Daoy (cell line): ENCODE data around the gene RADIL. TPM values are rescaled to one million over a fixed set of nuclear protein-coding genes. Genes with fewer than 3 reads are reported as not detected.
"Not testable (repeated sequence)": the region's sequence is repeated elsewhere in the genome, so short reads cannot be mapped to it uniquely, and the experiment has no call there.

Source experiments
- DNase-seq: peaks from one replicate; pipeline ENCODE4 v3.0.0-alpha.2; 2015; ENCODE audit warnings: low read depth
- total RNA-seq: library from RNA; depleted of rRNA; stranded (reverse); fragments of >200 nt; shearing (Covaris generic); gene quantifications from 2 replicates; pipeline ENCODE4 v1.2.3, GENCODE V29; 2014

The RADIL gene
- total RNA-seq, 1 experiment from 2014 or later = 0.40 TPM

DNA sequence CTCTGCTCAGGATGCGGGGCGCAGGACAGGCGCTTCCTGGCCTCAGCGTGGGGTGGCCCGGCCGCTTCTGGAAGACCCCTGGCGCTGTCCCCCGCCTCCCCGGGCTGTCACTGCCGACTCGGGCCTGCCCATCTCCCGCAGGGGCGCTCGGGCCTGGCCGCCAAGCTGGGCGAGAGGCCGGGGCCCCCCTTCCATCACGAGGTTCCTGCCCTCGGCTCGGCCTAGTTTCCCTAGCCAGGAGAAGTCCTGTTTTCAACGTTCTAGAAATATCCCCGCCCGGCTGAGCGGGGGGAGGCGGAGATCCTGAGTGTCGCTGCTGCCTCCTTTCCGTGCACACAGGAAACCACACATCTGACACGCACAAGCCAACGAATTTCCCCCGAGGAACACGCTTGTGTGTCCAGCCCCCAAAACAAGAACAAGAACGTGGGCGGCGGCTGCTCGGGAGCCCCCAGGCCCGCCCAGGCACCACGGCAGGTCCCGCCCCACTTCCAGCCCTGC is 74.4 kb downstream of the RADIL start:
- DNase-seq = no peak

DNA sequence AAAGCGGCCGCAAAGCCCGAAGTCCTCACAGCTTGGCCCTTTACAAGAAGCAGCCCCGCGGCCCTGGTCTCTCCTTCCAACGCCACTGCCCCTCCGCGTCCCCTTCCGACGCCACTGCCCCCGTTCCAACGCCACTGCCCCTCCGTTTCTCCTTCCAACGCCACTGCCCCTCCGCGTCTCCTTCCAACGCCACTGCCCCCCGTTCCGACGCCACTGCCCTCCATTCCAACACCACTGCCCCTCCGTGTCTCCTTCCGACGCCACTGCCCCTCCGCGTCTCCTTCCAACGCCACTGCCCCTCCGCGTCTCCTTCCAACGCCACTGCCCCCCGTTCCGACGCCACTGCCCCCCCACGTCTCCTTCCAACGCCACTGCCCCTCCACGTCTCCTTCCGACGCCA is 75.0 kb downstream of the RADIL start:
- no peak for DNase-seq

DNA sequence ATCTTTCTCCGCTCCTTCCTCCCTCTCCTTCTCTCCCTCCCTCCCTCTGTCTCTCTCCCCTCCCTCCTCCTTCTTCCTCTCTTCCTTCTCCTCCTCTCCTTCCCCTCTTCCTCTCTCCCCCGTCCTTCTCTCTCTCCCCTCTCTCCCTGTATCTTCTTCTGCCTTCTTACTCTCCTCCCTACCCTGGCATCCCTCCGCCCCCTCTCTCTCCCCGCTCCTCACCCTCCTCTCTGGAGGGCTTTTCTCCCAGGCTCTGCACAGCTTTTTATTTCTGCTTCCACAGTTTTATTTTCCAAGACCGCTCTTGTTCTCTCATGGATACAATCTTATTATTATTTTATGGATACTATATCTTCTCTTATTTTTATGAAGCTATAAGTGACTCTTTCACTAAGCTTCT is 75.5 kb downstream of the RADIL start:
- no peak for DNase-seq

- no peak for DNase-seq
Measured at GRCh38 chr7:4807598-4808016, 75.9 kb downstream of the RADIL start.

DNA sequence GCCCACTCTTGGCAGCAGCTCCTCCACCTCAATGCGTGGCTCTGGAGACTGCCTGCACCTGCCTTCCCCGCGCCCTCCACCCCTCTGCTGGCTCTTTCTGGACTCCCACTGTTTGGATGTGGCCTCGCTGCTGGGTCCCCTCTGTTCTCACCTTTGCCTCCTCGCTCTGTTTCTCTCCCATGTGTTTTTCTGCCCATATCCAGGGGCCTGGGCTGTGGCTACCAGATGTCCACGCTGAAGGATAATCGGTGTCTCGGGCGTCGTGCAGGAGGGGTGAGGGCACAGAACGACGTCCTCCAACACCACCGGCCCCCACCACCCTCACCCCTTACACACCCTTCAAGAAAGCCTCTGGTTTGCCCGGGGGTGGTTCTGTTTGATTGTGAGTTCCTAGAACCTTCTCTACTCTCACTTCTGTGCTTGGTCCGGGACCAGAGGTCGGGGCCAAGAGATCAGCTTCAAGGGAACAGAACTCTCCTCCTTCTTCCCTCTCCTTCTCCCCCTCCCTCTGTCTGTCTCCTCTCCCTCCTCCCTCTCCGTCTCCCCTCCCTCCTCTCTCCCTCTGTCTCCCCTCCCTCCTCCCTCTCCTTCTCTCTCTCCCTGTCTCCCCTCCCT is 76.4 kb downstream of the RADIL start:
- DNase-seq = no peak

DNA sequence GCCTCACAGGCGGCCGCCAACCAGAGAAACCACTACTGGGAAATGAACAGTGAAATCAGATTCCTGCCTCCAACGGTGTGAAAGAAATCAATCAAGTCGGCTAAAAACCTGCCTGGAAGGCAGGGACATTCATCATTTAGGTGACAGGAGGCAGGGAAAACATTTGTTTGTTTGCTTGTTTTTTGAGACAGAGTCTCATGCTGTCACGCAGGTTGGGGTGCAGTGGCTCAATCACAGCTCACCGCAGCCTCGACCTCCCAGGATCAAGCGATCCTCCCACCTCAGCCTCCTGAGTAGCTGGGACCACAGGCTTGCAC is 77.6 kb downstream of the RADIL start:
- no peak for DNase-seq

- no peak for DNase-seq
Measured at GRCh38 chr7:4805110-4805983, 78.2 kb downstream of the RADIL start.

DNA sequence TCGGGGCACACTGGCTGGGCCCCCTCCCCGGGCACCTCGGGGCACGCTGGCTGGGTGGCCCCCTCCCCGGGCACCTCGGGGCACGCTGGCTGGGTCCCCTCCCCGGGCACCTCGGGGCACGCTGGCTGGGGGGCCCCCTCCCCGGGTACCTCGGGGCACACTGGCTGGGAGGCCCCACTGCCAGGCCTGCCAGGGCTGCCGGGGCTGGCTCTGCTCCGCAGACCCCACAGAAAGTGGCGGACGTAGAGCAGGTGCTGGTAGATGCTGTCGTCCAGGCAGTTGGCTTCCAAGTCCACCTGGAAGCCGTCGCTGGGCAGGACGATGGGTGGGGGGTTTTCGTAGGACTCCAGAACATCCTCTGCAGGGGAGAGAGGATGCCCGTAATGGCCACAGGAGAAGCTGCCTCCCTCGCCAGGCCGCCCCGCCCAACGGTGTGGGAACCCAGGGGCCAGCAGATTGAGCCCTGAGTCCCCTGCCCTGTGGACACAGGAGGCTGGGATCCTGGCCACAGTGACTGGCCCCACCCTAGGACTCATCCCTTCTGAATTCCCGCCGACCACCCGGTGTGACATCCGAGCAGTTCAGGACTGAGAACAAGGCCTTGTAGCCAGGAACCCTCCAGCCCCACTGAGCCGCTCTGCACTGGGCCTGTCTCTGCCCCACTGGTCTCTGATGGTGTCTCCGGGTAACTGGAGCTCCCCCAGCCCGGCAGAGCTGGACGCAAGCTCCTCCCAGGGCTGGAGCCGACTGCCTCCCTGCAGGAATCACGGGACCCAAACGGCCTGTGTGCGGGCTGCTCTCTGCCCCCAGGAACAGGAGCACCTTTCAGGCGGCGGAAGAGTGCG is 79.9 kb downstream of the RADIL start:
- no peak for DNase-seq

DNA sequence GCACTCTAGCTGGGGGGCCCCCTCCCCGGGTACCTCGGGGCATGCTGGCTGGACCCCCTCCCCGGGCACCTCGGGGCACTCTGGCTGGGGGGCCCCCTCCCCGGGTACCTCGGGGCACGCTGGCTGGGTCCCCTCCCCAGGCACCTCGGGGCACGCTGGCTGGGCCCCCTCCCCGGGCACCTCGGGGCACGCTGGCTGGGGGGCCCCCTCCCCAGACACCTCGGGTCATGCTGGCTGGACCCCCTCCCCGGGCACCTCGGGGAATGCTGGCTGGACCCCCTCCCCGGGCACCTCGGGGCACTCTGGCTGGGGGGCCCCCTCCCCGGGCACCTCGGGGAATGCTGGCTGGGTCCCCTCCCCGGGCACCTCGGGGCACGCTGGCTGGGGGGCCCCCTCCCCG is 80.9 kb downstream of the RADIL start:
- not testable (repeated sequence) for DNase-seq

GRCh38 chr7:4801839-4802231 is 81.7 kb downstream of the RADIL start:
- DNase-seq = no peak

GRCh38 chr7:4800926-4801838 is 82.3 kb downstream of the RADIL start:
- DNase-seq = no peak

GRCh38 chr7:4800487-4800886 is 83.0 kb downstream of the RADIL start:
- DNase-seq = no peak

- DNase-seq = peak; percentile 48
Measured at GRCh38 chr7:4799508-4800268, 83.8 kb downstream of the RADIL start.

GRCh38 chr7:4798706-4799235 is 84.7 kb downstream of the RADIL start:
- no peak for DNase-seq

GRCh38 chr7:4797858-4798705 is 85.4 kb downstream of the RADIL start:
- peak; percentile 79 for DNase-seq

DNA sequence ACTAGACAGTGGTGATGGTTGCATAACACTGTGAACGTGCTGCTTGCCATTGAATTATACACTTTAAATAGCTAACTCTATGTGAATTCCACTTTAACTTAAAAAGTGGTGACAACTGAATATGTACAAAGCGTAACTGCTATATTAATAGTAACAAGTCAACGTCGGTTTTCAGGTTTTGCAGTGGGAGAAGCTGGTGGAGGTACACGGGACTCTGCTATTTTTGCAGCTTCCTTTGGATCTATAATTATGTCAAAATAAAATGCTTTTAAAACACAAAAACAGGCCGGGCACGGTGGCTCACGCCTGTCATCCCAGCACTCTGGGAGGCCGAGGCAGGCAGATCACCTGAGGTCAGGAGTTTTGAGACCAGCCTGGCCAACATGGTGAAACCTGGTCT is 87.1 kb downstream of the RADIL start:
- no peak for DNase-seq

GRCh38 chr7:4794591-4795350 is 88.7 kb downstream of the RADIL start:
- DNase-seq = peak; percentile 79

DNA sequence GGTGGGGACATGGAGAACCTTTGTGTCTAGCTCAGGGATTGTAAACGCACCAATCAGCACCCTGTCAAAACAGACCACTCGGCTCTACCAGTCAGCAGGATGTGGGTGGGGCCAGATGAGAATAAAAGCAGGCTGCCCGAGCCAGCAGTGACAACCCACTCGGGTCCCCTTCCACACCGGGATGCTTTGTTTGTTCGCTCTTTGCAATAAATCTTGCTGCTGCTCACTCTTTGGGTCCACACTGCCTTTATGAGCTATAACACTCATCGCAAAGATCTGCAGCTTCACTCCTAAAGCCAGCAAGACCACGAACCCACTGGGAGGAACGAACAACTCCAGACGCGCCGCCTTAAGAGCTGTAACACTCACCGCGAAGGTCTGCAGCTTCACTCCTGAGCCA is 89.3 kb downstream of the RADIL start:
- not testable (repeated sequence) for DNase-seq
